NCI-H82 treated with DMSO at 0.1 percent for 48 hours (cell line): ENCODE data around the gene SPR.
"Not testable (repeated sequence)": the region's sequence is repeated elsewhere in the genome, so short reads cannot be mapped to it uniquely, and the experiment has no call there.

Experiments
- DNase-seq: peaks from one replicate; lab custom pipeline; 2025; ENCODE audit not compliant: unreplicated experiment; lab: John Stamatoyannopoulos, UW

The SPR gene

DNA sequence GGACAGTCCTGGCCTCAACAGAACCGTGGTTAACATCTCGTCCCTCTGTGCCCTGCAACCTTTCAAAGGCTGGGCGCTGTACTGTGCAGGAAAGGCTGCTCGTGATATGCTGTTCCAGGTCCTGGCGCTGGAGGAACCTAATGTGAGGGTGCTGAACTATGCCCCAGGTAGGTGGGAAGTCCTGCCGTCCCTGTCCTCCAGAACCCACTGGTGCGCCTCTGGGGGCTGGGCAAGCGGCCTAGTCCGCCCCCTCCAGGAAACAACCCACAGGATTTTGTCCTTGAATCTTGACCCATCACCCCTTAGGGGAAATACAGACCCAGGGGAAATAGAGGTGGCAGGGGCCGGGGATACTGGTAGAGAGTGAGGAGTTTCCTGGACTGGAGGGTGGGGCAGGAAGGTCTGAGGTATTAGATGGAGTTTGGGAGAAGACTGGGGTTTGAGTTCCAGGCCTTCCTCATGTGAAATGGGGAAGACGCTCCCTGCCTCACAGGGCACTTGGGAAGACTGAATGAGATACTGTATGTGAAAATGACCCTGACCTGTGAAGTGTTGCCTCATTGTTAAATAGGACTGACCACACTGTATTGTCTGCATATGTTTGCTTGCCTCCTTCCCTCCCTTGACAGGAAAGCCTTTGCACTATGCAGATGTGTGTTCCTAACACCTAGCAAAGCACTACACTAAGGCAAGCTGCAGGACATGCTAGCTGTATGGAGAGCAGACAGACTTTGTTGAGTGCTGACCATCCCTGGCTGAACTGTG, 1.4 kb downstream of the SPR start:
- no peak for DNase-seq

DNA sequence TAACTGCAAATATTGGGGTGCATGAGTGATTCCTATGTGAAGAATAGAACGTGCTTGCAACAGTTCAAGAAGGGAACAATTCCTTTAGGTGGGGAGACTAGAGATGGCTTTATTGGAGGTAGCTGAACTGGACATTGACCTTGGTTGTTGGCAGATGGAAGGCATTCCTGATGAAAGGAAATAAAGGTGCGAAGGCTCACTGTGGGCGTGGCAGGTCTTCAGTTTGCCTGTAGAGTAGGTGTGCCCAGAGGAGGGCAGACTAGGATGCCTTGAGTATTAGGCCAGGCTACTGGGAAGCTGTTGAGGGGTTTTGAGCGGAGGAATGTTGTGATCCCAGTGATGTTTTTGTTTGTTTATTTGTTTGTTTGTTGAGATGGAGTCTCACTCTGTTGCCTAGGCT, 2.8 kb downstream of the SPR start:
- DNase-seq = no peak

DNA sequence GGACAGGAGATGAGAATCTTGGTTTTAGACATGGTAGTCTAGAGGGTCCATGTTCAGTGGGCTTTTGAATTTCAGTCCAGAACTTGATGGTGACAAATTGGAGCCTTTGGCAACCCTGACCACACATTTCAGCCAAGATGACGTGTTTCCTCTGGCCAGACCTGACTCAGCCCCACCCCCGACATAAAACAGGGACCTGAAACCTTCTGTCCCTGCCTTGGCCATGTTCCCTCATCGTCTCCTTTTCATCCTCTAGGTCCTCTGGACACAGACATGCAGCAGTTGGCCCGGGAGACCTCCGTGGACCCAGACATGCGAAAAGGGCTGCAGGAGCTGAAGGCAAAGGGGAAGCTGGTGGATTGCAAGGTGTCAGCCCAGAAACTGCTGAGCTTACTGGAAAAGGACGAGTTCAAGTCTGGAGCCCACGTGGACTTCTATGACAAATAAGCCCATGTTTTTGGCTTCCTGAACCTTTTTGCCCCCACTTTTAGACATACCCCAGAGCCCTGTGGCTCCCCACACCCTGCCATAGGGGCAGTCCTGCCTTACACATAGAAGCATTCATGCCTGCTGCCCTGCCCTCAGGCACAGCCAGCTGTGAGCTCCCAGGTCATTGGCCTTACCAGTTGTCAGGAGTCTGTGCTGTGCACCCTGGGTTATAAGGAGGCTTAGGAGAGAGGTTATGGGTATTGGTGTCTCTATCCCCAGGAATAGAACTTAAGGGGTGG, 4.0 kb downstream of the SPR start:
- DNase-seq = no peak

DNA sequence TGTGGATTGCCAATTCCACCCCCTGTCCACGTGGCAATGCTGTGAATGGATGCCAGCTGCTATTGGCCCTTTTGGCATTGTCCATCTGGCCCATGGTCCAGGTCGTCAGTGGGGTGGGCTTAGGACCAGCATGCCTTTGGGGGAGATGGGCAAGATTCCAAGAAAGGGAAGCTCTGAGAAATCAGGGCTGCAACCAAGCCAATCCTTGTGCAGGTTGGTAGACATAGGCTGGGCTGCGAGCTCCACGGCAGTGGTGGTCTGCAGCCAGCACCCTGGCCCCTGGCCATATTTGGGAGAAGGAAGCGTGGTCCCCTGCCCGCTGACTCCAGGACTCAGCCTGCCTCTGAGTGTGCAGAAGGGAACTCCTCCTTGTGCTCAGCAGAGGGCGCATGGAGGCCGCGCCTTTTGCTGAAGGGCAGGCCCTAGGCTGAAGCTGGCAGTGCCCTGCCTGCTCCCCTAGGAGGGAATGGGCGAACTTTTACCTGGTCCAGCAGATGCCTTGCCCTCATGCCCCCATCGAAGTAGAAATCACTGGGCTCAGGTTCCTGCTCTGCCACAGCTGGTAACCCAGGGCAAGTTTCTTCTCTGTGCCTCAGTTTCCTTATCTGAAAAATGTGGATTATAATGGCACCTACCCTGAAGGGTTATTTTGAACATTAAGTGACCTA, 5.4 kb downstream of the SPR start:
- DNase-seq = no peak

DNA sequence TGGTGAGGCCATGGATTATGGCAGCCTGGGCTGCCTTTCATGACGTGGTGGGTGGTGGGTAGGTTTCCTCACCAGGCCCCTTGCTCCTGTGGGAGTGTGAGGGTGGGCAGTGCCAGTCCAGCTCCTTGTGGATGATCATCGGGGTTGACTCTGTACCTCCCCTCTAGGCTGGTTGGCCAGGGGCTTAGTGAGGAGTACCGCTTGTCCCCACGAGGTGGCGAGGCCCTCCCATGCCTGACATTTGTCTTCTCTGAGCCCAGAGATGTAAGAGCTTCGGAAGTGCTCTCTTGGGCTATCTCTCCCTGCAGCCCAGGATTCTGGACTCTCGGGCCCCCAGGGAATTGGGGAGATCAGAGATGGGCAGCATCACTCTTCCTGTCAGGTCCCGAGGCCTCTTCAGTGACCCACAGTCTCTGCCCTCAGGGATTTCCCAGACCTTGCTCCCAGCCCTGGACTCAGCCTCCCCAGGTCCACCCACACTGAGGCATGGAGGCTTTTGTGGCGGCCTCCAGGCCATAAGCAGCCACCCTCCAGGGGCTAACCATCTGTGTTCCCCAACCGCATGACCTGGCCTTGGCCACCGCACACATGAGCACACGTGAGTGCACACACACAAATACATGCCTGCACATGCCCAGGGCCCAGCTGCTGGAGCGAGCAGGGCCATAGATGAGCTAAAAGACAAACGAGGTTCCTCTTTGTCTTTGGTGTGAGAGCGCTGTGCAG, 6.5 kb downstream of the SPR start:
- DNase-seq = peak; percentile 56

DNA sequence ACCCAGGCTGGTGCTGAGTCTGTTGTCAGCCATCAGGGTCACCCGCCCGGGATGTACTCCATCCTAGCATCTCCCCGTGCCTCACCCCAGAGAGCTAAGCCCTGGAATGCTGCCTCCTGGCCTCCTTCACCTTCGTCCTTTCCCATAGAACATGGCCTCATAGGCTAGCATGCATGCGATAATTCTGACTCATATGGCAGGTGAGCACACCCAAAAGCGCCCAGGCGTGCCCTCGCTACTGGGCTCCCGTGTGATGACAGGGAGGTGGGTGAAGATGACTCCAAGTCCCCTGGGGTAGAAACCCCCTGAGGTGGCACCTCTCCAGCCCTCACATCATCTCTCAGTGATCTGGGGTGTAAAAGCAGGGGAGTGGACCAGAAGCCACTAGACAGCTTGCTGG, 7.3 kb downstream of the SPR start:
- no peak for DNase-seq

DNA sequence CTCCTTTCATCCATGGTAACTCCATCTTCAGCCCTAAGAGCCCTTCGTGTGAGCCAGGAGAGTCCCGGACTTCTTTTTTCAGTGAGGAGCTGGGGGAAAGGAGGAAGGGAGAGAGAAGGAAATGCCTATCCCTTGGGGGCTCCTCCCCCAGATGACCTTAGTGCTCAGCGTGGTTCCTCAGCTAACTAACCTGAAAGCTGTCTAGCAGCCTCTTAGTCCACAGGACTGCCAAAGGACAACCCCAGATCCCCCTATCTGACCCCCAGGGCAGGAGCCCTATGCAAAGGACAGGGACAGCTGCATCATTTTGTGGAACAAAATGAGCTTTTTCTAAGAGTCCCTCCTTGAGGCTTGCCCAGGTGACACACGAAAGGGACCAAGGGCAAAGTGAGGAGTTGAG, 7.9 kb downstream of the SPR start:
- no peak for DNase-seq

DNA sequence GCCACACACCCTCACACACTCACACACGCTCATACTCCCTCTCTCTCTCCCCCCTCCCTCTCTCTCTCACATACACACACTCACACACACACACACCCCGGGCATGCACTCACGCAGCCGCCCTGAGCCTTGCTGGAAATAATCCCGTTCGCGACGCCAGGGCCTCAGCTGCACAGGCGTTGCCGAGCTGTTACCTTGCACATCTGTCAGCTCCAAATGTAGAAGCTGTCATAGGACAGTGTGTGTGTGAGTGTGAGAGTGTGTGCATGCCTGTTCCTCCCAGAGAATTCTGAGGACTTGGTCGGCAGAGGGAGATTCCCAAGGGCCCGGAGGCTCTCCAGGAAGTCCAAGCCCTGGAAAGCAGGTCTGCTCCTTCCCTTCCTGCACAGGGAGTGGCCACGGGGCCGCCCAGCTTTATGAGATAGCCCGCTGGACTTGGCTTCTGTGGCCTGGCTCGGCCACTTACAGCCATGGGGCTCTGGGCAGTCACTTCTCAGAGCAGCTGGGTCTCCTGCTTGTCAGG, 8.6 kb downstream of the SPR start:
- peak; percentile 48 for DNase-seq

DNA sequence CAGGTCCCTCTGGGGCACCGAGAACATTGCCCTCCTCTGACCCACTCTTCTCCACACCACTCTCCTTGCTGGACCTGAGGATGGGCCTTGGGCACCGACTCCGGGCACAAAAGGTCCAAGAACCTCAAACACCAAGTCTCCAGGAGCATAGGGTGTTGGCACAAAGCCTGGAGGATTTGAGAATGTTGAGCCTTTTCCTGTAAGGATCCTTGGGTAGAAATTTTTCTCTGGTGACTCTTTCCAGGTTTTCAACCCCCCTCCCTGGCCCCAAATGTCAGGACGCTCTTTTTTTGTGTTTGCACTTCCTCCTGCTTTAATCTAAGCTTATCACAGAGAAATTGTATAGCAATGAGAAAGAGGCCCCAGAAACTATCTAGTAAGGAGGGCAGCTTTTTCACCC, 9.2 kb downstream of the SPR start:
- DNase-seq = no peak

DNA sequence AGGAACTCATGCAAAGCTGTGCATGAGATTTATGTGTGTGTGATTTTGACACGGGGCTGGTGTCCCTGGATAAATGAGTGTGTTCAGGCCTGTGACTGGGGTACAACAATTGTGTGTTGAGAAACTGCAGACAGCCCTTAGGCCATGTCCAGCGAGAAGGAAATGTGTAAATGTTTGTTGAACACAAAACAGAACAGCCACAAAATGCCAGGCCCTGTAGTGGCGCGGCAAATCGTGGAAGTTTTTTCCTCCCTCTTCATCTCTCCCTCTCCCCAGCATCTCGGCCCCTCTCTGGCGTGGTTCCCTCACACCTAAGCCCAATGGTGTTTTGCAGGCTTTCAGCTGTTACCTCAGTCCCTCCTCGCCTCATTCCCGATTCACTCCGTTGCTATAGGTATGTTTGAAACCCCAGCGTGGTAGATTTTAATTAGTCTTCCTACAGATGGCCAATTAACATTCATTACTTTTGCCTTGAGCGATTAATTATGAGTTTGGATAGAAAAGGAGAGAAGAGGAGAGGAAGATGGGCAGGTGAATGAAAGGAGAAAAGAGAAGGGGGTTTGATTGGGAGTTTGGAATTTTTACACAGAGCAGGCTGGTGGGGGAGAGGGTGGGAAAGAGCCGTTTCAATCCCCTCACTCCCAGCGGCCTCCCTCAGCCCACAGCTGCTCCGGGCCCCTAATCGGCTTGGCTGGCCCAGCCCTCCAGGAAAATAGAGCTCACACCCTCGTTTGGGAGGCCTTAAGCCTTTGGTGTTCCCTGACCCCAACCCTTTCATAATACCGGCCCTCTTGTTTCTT, 10.8 kb downstream of the SPR start:
- DNase-seq = peak; percentile 76

DNA sequence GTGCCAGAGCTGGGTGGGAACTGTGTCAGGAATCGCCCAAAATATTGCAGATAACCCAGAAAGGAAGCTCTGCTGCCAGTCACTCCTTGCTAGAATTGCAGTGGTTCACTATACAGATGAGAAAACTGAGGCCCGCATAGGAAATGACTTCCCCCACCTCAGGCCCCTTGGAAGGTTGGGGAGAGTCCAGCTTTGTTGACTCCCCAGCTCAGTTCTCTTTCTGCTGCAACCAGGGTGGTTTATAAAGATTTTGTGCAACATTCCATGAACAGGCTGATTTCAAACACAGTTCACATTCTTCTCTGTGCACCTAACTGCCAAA, 11.3 kb downstream of the SPR start:
- no peak for DNase-seq

DNA sequence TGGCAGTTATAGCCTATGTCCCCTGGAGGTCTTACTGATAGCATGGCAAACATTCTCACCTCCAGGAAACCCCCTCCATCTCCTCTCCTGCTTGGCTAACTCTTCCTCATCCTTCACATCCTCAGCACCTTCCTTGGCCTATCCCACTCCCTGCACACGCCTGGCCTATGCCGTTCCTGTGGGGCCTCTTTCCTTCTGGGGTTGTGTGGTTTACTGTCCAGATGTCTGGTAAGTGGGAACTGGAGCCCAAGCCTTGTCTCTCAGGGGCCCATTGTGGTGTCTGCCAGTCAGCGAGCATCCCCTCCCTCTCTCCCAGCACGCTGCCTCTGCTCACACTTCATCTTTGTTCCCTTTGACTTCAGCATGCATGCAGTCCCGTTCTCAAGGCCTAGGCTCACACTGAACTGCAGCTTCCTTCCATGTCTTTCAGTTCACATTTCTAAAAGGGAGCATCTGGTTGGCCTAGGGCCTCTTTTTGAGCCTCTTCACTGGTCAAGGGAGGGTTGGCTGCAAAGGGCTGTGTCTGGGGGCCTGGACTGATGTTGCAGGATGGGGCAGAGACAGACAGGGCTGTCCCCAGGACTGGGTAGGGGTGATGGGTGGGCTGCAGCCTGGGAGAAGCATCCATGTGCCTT, 13.1 kb downstream of the SPR start:
- no peak for DNase-seq

DNA sequence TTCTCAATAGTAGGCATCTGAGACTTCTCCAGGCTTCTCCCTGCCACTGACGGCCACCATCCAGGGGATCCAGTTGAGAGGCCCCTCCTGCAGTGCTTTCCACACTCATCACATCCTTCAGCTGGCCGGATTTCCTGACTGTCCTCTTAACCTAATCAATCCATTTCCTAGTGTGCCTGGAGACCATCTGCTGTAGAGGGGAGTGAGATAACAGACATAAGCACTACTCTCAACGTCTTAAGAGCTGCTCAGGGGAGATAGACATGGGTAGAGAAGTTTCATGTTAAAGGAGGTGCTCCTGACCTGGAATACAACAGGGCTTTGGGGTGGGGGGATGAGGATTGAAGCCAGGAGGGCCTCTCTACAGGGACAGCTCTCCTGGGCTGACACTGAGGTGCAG, 14.2 kb downstream of the SPR start:
- peak; percentile 49 for DNase-seq

DNA sequence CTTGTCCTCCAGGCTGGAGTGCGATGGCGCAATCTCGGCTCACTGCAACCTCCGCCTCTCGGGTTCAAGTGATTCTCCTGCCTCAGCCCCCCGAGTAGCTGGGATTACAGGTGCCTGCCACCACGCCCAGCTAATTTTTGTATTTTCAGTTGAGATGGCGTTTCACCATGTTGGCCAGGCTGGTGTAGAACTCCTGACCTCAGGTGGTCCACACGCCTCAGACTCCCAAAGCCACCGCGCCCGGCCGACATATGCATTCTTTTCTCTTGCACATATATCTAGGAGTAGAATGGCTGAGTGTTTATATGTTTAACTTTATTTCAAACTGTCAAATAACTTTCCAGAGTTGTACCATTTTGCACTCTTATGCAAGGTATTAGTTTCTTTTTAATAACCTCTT, 20.2 kb downstream of the SPR start:
- DNase-seq = not testable (repeated sequence)

DNA sequence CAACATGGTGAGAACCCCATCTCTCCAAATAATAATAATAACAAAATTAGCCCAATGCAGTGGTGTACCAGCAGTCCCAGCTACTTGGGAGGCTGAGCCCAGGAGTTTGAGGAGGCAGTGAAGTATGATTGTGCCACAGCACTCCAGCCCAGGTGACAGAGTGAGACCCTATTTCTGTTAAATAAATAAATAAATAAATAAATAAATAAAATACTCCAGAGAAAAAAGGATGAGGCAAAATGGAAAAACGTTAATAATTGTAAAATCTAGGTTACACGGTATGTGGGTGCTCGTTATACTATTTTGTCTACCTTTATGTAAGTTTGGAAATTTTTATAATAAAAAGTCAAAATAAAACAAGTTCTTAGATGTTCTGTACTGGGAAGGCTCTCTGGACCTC, 21.5 kb downstream of the SPR start:
- no peak for DNase-seq

DNA sequence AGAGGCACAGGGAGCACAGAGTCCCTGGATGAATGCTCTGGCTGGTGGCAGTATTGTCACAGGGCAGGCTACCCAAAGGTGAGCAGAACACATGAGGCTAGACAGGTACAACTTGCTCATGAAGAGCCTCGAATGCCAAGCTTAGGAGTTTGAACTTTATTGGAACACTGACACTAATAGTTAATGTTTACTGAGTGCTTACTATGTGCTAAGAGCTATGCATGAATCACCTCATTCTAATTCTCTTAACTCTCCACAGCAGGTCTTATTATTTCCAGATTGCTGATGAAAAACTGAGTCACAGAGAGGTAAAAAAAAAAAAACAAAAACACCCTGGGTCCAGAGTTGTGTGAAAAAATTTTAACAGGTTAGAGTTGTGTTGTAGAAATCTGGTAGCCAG, 24.0 kb downstream of the SPR start:
- DNase-seq = no peak

DNA sequence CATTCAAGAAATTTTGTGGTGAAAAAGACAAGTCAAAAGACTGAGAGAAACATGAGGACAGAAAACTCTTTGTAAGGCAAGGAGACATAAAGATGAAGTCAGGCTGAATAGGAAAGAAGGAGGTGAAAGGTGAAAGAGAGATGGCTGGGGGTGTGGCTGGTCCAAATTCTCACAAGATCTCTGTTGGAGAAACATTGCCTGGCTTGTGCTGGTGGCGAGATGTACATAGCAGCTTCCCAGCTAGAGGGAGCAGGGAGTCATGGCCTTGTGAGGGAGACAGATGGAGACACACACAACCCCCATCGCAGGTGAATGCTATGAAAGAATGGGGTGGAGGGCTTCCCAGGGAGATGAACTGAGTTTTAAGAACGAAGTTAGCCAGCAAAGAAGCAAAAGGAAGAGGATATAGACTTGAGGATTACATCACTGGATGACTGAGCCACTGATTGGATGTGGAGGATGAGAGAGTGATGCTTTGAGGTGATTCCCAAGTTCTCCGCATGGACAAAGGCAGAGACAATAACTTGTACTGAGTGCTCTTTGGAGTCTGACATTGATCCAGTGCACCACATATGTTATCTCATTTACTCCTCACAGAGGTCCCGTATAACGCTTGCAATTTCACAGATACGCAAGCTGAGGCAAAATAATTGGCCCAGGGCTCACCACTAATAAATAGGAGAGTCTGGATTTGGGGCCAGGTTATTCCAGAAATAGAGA, 26.4 kb downstream of the SPR start:
- DNase-seq = no peak

DNA sequence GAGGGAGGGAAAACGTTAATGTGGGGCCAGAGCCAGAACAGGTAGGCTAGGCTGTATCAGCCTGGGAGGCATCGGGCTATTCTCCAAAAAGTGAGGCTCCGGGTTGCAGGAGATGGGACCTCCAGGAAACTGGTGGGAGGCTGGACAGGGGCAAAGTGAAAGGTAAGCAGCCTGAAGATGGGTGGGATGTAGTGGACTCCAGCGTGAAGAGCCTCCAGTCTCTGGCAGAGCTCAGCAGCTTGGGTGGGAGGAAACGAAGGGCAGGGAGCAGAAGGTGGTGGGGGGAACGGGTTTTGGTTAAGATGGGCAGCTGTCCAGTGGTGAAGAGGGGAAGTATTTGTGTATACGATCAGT, 27.0 kb downstream of the SPR start:
- no peak for DNase-seq

DNA sequence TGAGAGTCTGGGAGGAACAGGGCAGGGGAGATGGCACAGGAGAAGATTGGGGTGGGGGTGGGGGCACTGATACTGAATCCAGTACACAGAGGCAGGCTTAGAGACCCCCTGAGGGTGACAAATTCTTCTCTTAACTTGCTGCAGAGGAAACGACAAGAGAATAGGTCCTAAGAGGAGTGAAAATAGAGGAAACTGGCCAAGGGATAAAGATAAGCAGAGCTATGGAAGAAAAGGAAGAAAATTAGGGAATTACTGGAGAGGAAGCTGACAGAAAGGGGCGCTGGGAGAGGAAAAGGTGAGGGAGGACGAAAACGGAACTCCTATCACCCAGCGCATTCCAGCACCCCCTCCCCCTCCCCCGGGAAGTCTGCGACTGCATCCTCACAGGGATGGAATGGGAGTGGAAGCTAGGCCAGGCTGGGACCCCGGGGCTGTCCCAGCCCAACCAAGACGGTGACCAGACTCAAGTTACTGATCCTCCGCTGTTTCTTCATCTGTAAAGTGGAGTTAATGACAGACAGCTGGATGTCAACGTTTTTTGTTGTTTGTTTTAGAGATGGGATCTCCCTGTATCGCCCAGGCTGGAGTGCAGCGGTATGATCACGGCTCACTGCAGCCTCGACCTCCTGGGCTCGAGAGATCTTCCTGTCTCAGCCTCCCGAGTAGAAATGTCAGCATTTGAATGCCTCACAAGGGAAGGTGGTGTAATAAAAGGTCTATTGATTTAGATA, 27.5 kb downstream of the SPR start:
- no peak for DNase-seq
